Stimulated activated naive B cell treated with anti-CD40 and anti-IgM and Interleukin-4, amounts not matched to agents 10 μg/mL and 1 μg/mL and 100 μg/mL, for 72 hours (primary cell): ENCODE results near the gene EXOSC10.
"Not testable (repeated sequence)": the region's sequence is repeated elsewhere in the genome, so short reads cannot be mapped to it uniquely, and the experiment has no call there.

ENCODE experiments used
- ATAC-seq, 2 donors: fragments of 150-1000 bp; cut with Tn5 transposase; replicated peaks; 2 replicates each; pipeline ENCODE4 v1.10.0; 2021; ENCODE audit warnings: moderate library complexity in 1 of 2
- DNase-seq: peaks from one replicate; pipeline ENCODE4 v3.0.0; 2021
- H3K27ac Mint-ChIP-seq: one replicate; pipeline ENCODE4 v1.8.0; 2022; ENCODE audit warnings: mild to moderate bottlenecking, mixed read lengths
- H3K27me3 Mint-ChIP-seq, 2 donors: one replicate each; pipeline ENCODE4 v1.8.0; 2022; ENCODE audit warnings: mixed read lengths in 2 of 2
- H3K36me3 Mint-ChIP-seq, 2 donors: one replicate each; pipeline ENCODE4 v1.8.0; 2022; ENCODE audit warnings: mixed read lengths in 2 of 2, mild to moderate bottlenecking in 1 of 2
- H3K4me1 Mint-ChIP-seq, 2 donors: one replicate each; pipeline ENCODE4 v1.8.0; 2022; ENCODE audit warnings: mixed read lengths in 2 of 2, mild to moderate bottlenecking in 1 of 2
- H3K4me3 Mint-ChIP-seq, 2 donors: one replicate each; pipeline ENCODE4 v1.8.0; 2022; ENCODE audit warnings: mild to moderate bottlenecking in 2 of 2, mixed read lengths in 2 of 2, moderate library complexity in 1 of 2
- H3K9me3 Mint-ChIP-seq, 2 donors: one replicate each; pipeline ENCODE4 v1.8.0; 2022; ENCODE audit warnings: mixed read lengths in 2 of 2, mild to moderate bottlenecking in 1 of 2

The EXOSC10 gene

DNA sequence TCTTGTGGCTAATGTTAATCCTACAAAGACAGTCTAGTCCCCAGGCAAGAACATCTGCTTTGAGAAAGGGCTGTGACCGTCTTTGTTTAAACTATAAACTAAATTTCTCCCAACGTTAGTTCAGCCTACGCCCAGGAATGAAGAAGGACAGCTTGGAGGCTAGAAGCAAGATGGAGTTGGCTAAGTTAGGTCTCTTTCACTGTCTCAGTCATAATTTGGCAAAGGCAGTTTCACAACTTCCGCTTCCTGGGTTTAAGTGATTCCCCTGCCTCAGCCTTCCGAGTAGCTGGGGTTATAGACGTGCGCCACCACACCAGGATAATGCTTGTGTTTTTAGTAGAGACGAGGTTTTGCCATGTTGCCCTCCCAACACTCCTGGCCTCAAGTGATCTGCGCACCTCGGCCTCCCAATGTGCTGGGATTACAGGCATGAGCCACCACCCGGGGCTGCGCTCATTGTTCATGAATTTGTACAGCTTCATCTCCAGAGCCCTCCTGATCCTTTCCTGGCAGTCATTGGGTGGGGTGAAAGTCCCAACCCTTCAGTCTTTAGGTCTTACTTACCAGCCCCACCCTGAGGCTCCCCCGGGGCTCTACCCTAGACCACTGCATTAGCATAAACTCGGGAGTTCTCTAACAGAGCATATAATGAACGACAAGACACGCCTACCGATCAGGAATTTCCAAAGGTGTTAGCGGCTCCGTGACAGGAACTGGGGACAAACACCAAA is 47.7 kb downstream of the EXOSC10 start:
- Mint-ChIP-seq H3K27ac (peak overlapping the region; percentile 47), H3K4me1 (peaks cover 5 to 14% of the 10 kb centered on the region in 2 donors), H3K4me3 (no peak overlapping the region), H3K27me3 (no peaks in the 10 kb centered on the region), H3K9me3 (no peaks in the 10 kb centered on the region), H3K36me3 (peaks cover 10 to 22% of the 10 kb centered on the region in 2 donors)
- DNase-seq (no peak), ATAC-seq (peak in 1 of 2 donors; percentile 39)

DNA sequence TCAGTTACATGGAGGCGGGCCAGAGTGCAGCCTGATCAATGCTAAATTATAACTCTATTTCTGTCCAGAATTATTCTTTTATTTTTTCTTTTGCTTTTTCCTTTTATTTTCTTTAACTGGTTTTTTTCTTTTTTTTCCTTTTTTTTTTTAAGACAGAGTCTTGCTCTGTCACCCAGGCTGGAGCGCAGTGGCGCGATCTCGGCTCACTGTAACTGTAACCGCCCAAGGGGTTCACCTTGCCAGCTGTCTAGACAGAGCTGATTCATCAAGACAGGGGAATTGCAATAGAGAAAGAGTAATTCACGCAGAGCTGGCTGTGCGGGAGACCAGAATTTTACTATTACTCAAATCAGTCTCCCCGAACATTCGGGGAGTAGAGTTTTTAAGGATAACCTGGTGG is 48.5 kb downstream of the EXOSC10 start:
- Mint-ChIP-seq H3K4me1 (peaks cover 5 to 14% of the 10 kb centered on the region in 2 donors), H3K36me3 (peaks cover 9 to 16% of the 10 kb centered on the region in 2 donors)
- H3K27ac Mint-ChIP-seq, H3K9me3 Mint-ChIP-seq, H3K4me3 Mint-ChIP-seq, H3K27me3 Mint-ChIP-seq, ATAC-seq, DNase-seq: not testable (repeated sequence)

DNA sequence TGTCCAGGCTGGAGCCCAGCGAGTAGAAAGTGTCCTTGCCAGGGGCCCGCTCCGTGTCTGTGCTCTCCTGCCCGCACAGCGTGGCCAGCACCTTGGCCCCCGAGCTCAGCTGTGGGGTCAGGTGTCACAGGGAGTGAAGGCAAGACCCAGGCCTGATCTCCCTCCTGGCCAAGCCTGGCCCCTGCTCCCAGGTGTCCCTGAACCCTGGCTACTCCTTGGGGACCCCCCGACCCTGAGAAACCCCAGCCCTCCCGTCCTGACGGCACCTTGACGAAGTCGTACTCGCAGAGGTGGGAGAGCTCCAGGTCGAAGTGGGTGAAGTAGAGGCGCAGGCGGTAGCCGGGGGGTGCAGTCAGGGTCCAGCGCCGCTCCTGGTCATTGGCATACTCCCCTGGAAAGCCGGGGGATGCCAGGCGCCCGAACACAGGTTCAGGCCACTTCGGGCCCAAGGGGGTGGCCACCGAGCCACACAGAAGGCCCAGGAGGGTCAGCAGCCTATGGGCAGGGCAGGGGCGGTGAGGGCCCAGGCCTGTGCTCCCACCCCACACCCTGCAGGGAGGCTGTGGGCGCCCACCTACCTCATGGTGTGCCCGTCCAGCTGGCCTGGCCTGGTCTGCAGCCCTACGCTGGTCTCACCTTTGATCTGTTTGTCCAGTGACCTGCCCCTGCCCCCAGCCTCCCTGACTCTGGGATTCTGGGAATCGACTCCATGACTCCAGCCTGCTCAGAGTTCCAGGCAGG is 52.9 kb downstream of the EXOSC10 start, which contains the start of gene MASP2:
TSS of gene MASP2 (minus strand) at position 615 of the 741 bp plus-strand sequence. CDS start at position 583, 32 bp downstream.
- Mint-ChIP-seq H3K4me3 (no peak within 1 kb of the TSS), H3K4me1 (no peaks in the 10 kb centered on the region), H3K27ac (no peak within 1 kb of the TSS), H3K27me3 (no peaks in the 10 kb centered on the region), H3K9me3 (no peaks in the 10 kb centered on the region), H3K36me3 (no peaks in the 10 kb centered on the region)
- ATAC-seq (no peak), DNase-seq (no peak)

DNA sequence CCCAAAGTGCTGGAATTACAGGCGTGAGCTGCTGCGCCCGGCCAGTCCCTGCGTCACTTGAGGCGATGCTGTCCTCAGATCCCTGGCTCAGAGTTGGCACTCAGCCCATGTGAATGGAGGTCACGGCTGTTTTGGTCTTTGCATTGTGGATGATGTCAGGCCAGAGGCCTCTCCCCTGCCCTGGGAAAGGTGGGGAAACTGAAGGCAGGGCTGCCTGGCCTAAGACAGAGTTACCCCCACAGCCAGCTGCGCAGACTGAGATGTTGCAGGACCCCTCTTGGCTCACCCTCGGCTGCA is 53.5 kb downstream of the EXOSC10 start:
- Mint-ChIP-seq H3K27me3 (no peaks in the 10 kb centered on the region), H3K36me3 (no peaks in the 10 kb centered on the region), H3K9me3 (no peaks in the 10 kb centered on the region), H3K4me1 (no peaks in the 10 kb centered on the region), H3K4me3 (no peak overlapping the region), H3K27ac (no peak overlapping the region)
- DNase-seq, result no peak
- no peak for ATAC-seq

DNA sequence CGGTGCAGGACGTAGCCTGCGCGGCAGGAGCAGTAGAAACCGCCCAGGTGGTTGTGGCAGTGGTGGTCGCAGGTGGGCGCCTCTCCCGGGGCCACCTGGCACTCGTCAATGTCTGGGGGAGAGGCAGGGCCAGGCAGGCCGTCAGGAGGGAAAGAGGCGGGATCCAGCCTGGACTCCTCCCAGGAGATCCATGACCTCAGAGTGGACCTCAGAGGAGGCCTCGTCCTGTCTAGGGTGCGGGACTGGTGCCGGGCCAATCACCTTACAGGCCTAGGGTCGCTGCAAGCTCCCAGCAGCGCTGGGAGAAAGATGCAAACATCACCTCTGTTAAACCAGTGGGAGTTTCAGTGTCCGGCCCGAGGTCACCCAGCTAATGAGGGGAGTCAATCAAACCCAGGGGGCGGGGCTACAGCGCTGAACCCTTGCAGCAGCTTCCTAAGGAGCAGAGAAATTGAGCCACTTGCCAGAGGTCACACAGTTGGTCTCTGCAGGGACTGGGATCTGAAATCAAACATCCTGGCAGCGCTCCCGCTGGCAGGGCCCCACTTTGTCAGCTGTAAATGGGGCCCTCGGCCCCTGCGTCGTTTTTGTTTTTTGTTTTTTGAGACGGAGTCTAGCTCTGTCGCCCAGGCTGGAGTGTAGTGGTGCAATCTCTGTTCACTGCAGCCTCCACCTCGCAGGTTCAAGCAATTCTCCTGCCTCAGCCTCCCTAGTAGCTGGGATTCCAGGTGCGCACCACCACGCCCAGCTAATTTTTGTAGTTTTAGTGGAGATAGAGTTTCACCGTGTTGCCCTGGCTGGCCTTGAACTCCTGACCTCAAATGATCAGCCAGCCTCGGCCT is 54.0 kb downstream of the EXOSC10 start:
- DNase-seq (no peak), ATAC-seq (no peak)
- no peaks in the 10 kb centered on the region for H3K36me3 Mint-ChIP-seq
- H3K27ac Mint-ChIP-seq, result no peak overlapping the region
- H3K4me1 Mint-ChIP-seq, result no peaks in the 10 kb centered on the region
- H3K9me3 Mint-ChIP-seq, result no peaks in the 10 kb centered on the region
- H3K27me3 Mint-ChIP-seq, result no peaks in the 10 kb centered on the region
- H3K4me3 Mint-ChIP-seq, result no peak overlapping the region

DNA sequence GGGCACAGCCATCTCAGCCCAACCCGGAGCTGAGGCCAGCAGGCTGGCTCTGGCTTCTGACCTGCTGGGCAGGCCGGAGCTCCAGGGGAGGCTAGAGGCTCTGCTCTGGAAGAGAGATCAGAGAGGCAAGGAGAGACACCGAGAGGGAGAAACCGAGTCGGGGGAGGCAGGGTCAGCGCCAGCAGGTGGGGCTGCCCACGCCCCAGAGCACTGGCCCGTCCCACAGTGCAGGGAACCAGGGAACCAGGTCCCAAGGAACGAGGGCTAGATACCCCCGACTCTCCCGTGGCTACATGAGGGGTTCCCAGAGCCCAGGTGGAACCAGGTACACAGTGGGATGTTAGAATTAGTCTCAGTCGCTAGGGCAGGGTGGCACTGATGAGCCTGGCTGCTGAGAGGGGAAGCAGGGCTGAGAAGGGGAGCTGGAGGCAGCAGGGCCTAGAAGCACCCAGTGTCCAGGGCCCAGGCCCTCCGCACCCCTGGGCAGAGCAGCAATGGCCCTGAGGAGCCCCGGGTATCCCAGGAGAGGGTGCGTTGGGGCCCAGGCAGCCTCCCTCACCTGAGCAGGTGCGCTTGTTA is 54.7 kb downstream of the EXOSC10 start:
- H3K4me1 Mint-ChIP-seq, result no peaks in the 10 kb centered on the region
- DNase-seq, result no peak
- H3K9me3 Mint-ChIP-seq, result no peaks in the 10 kb centered on the region
- no peaks in the 10 kb centered on the region for H3K36me3 Mint-ChIP-seq
- H3K4me3 Mint-ChIP-seq, result no peak overlapping the region
- no peak overlapping the region for H3K27ac Mint-ChIP-seq
- ATAC-seq, result no peak
- no peaks in the 10 kb centered on the region for H3K27me3 Mint-ChIP-seq

DNA sequence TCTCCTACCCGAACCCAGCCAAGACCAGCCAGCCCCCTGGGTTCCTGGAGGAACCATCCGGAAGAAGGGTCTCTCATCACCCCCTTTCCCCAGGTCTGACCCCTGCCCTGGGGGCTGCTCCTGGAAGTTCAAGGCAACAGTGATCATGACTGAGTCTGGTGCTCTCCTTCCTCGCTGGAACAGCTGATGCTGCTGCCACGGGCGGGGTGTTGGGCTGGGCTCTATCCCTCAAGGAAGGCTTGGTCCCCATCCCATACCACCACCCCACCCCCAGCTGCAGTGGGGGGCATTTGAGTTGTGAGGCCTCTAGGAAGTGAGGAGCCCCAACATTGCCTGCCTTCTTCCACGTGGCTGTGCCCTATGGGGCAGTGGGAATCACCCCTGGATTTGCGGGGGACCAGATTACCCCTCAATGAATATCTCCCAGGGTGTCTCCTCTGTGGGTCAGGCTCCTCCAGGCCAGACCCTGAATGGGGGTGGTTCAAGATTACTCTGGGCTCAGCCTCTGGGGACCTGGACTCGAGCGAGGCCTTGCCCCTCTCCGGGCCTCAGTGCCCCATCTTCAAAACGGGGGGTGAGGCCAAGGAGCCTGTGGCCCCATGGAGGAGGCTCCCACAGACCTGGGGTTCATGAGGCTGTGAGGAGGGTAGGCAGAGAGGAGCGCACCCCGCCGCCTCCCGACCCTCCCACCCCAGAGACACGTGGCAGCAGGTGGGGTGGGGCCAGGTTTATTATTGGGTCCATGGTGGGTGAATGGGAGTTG is 55.4 kb downstream of the EXOSC10 start:
- no peaks in the 10 kb centered on the region for H3K27me3 Mint-ChIP-seq

DNA sequence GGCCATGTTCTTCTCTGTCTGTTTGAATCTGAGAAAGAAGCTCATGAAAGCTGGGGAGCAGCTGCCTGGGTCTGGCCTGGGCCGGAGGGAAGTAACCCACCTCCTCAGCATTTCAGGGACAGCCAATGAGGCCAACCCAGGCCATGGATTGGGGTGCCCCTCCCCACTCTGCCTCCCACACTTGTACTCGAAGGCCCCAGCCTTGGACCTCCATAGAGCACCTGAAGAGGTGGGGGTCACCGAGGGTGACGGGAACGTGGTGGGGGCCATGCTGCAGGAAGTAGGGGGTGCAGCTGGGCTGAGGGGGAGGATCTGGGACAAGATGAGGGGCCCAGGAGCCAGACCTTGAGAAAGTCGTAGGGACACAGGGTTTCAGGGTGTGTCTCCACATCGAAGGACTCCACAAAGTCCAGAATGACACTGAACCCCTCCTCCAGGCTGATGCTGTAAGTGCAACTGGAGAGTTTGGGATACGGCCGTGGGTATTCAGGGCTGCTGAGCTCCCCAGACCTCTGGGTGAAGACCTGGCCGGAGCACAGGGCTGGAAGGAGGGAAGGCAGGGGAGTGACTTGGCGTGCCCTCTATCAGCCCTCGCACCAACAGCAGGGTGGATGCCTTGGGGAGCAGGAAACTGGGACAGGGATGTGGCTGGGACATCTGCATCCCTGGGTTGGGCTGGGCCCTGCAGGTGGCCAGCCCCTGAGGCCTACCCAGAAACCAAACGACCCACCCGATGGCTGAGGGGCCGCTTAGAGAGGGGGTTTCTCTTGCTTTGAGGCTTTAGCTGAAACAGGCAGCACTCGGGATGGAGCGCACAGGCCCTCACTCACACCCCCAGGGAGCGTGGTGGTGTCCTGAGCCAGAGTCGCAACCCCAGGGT is 56.4 kb downstream of the EXOSC10 start:
- H3K9me3 Mint-ChIP-seq, result no peaks in the 10 kb centered on the region
- no peaks in the 10 kb centered on the region for H3K4me1 Mint-ChIP-seq
- H3K27me3 Mint-ChIP-seq, result no peaks in the 10 kb centered on the region
- H3K4me3 Mint-ChIP-seq, result no peak overlapping the region
- no peaks in the 10 kb centered on the region for H3K36me3 Mint-ChIP-seq
- no peak overlapping the region for H3K27ac Mint-ChIP-seq
- DNase-seq (no peak), ATAC-seq (no peak)

More for the DNA sequence above, 55.4 kb downstream of the EXOSC10 start:
- H3K9me3 Mint-ChIP-seq, result no peaks in the 10 kb centered on the region
- DNase-seq (no peak), ATAC-seq (no peak)
- H3K27ac Mint-ChIP-seq, result no peak overlapping the region
- H3K4me3 Mint-ChIP-seq, result no peak overlapping the region
- no peaks in the 10 kb centered on the region for H3K4me1 Mint-ChIP-seq
- no peaks in the 10 kb centered on the region for H3K36me3 Mint-ChIP-seq

DNA sequence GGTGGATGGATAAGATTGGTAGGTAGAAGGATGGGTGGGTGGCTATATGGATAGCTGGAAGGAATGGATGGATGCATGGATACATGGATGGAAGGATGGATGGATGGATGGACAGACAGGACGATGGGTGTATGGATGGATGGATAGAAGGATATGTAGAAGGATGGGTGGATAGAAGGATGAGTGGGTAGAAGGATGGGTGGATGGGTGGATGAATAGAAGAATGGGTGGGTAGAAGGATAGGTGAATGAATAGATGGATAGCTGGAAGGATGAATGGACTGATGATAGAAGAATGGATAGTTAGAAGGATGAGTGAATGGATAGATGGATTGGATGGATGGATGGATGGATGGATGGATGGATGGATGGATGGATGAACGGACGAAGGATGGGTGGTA is 57.6 kb downstream of the EXOSC10 start:
- no peak for ATAC-seq
- no peaks in the 10 kb centered on the region for H3K27me3 Mint-ChIP-seq
- DNase-seq, result no peak
- no peaks in the 10 kb centered on the region for H3K36me3 Mint-ChIP-seq
- H3K9me3 Mint-ChIP-seq, result no peaks in the 10 kb centered on the region
- no peaks in the 10 kb centered on the region for H3K4me1 Mint-ChIP-seq
- no peak overlapping the region for H3K27ac Mint-ChIP-seq
- no peak overlapping the region for H3K4me3 Mint-ChIP-seq

DNA sequence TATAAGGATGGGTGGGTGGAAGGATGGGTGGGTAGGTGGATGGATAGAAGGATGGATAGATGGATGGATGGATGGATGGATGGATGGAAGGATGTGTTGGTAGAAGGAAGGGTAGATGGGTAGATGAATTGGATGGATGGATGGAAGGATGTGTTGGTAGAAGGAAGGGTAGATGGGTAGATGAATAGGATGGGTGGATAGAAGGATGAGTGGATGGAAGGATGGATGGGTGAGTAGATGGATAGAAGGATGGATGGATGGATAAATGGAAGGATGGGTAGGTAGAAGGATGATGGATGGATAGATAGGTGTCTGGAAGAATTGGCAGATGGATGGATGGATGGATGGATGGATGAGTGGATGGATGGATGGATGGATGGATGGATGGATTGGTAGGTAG is 58.6 kb downstream of the EXOSC10 start:
- no peak for DNase-seq
- no peak overlapping the region for H3K4me3 Mint-ChIP-seq
- no peak overlapping the region for H3K27ac Mint-ChIP-seq
- H3K27me3 Mint-ChIP-seq, result no peaks in the 10 kb centered on the region
- H3K4me1 Mint-ChIP-seq, result no peaks in the 10 kb centered on the region
- no peaks in the 10 kb centered on the region for H3K36me3 Mint-ChIP-seq
- no peaks in the 10 kb centered on the region for H3K9me3 Mint-ChIP-seq
- ATAC-seq, result no peak

DNA sequence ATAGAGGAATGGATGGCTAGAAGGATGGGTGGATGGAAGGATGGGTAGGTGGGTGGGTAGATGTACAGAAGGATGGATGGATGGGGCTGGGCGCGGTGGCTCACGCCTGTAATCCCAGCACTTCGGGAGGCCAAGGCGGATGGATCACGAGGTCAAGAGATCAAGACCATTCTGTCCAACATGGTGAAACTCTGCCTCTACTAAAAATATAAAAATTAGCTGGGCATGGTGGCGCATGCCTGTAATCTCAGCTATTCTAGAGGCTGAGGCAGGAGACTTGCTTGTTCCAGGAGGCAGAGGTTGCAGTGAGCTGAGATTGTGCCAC is 59.6 kb downstream of the EXOSC10 start:
- not testable (repeated sequence) for H3K9me3 Mint-ChIP-seq, H3K4me1 Mint-ChIP-seq, H3K4me3 Mint-ChIP-seq, ATAC-seq, H3K27me3 Mint-ChIP-seq, DNase-seq, H3K36me3 Mint-ChIP-seq, H3K27ac Mint-ChIP-seq

DNA sequence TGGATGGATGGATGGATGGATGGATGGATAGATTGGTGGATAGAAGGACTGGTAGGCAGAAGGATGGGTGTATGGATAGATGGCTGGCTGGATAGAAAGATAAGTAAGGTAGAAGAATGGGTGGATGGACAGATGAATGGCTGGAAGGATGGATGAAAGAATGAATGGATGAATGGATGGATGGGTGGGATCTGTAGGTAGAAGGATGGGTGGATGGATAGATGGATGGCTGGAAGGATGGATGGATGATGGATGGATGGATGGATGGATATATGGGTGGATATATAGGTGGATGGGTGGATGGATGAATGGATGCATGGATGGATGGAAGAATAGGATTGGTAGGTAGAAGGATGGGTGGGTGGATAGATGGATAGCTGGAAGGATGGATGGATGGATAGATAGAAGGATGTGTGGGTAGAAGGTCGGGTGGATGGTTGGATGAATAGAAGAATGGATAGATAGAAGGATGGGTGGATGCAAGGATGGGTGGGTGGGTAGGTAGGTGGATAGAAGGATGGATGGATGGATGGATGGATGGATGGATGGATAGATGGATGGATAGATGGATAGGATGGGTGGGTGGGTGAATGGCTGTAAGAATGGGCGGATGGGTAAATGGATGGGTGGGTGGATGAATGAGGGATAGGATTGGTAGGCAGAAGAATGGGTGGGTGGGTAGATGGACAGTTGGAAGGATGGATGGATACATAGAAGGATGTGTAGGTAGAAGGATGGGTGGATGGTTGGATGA is 60.1 kb downstream of the EXOSC10 start:
- no peak for ATAC-seq
- no peak overlapping the region for H3K27ac Mint-ChIP-seq
- no peaks in the 10 kb centered on the region for H3K27me3 Mint-ChIP-seq
- no peak for DNase-seq
- no peak overlapping the region for H3K4me3 Mint-ChIP-seq
- H3K9me3 Mint-ChIP-seq, result no peaks in the 10 kb centered on the region
- no peaks in the 10 kb centered on the region for H3K4me1 Mint-ChIP-seq
- H3K36me3 Mint-ChIP-seq, result no peaks in the 10 kb centered on the region

DNA sequence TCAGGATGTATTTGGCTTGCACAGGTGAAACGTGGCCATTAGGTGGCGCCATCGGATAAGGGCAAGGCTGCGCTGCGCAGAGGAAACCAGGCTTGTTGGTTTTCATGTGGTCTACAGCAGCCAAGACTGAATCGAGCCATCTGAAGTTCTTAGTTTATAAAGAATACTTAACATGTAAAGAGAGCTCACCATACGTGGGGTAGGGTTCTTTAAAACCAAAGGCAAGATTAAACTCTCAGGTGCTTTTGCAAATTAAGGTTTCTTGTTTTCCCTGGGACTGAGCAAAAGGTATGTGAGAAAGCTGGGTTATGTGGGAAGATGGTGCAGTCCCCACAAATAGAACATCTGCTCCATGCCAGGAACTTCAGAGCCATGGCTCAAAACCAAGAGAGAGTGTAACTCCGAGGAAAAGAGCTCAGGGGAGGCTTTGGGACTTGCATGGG is 61.9 kb downstream of the EXOSC10 start:
- Mint-ChIP-seq H3K27ac (no peak overlapping the region), H3K4me3 (no peak overlapping the region)

More for the DNA sequence above, 61.9 kb downstream of the EXOSC10 start:
- DNase-seq (peak; percentile 71), ATAC-seq (peak; percentile 99)
- H3K4me1 Mint-ChIP-seq, result no peaks in the 10 kb centered on the region
- no peaks in the 10 kb centered on the region for H3K27me3 Mint-ChIP-seq
- H3K36me3 Mint-ChIP-seq, result no peaks in the 10 kb centered on the region
- no peaks in the 10 kb centered on the region for H3K9me3 Mint-ChIP-seq
